Activated CD4-positive, CD25-positive, alpha-beta regulatory T cell treated with anti-CD3 and anti-CD28 coated beads, Interleukin-2, amount 50 U/mL, for 72 hours (primary cell): ENCODE measurements around the gene PDE4D.

Experiments used
- DNase-seq: peaks from one replicate; pipeline ENCODE4 v3.0.0; 2021

Gene PDE4D

DNA sequence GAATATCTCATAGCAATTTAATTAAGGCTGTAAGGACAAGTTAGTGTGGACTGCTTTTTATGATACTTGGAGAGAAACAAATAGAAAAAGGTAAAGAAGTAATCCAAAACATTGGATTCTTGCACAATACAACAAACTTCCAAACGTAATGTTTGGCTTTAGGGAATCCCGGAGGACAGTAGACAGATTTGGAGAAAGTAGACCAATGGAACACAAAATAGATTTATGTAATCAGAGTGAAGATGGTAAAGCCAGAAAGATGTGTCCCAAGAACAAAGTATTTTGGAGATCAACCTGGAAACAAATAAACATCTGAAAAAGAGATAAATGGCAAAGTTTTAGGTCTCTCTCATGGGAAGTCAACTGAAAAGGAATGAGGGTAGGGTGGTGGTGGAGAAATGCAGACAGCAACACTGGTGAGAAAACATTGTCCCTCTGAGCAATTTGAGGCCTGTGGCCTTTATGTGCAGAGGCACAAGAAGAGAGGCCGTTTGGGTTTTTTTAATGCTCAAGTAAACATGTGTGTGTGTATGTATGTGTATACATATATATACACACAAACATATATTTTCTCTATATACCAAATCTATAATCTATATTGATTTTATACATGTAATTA lies 620.6 kb downstream of the PDE4D start:
- no peak for DNase-seq

DNA sequence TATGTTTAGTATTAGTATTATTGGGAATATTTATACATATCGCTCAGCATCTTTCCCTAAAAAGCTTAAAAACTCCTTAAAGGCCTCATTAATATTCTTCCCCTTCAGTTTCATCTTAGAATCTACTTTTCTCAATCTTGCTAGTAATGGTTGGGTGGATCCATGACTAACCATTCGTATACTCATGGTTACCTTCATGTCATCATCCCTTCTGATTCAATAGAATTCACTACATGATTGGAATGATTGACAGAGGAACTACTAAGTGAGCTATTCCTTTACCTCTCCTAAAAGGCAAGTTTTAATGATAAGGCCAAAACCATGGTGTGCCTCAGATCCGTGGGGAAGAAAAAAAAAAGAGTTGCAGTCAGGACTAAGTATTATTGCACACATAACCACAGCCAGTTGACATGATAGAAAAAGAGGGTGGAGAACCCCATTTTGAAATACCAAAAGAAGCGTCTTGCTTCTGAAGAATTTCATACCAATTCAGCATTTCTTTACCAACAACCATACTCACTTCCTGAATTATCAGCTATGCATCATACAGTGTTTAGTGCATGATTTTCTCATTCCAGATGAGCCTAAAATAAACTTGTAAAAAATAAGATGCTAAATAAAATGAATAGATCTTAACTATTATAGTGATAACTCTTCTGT lies 624.6 kb downstream of the PDE4D start:
- no peak for DNase-seq

DNA sequence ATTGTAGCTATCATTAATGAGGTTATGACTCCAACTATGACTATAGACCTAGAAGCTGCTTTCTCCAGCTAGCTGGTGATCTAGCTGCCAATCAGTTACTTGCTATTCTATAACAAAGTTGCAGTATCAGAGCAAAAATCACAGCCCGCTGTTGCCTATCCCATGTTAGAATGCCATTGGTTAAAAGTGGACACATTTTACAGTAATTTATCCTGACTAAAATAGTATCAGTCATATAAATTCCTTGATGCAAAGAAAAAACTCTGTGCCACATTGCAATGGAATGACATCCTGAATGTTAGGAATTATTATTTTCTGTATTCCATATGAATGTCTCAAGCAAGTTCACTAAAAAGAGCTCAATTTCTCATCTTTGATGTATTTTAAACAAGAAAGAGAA lies 626.5 kb downstream of the PDE4D start:
- no peak for DNase-seq

DNA sequence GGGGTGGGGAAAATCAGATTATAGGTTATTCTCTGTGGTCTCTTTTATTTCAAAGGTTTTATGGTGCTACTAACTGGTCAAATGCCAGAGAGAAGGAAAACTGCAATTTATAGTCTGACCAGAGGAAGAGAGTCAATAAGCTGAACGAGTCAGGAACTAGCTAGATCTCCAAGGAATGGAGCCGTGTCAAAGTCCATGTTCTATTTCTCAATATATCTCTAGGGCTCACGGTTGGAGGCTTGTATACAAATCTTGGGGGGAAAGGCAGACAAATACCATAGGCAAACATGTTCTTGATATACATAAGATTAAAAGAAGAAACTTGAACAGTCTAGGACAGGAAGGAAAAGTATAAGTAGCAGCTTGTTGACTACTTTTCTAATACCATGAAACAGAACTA lies 627.1 kb downstream of the PDE4D start:
- DNase-seq, result no peak

DNA sequence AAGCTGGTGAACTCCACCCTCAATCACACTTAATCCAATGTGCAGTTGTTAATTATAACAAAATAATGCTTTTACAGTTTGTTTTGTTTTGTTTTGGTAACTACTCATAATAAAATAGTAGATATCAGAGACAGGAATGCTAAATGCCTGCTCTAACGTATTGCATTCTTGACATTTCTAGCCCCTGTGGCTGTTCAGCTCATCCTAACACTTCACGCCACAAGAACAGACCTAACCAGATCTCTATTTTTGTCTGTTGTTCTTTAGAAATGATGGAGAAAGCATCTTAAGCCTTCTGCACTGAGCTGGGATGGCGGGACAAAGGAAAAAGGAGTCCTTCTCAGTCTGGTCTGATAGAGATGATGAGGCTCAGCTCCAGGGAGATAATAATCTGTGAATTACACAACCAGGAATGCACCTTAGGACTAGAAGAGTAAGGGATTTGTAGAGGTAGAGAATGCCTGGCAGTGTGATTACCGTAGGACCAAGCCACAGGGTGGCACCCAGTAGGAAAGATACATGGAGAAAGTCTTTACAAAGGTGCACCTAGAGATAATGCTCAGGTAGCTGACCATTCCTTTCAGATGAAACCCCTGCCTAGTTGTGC lies 628.8 kb downstream of the PDE4D start:
- no peak for DNase-seq

DNA sequence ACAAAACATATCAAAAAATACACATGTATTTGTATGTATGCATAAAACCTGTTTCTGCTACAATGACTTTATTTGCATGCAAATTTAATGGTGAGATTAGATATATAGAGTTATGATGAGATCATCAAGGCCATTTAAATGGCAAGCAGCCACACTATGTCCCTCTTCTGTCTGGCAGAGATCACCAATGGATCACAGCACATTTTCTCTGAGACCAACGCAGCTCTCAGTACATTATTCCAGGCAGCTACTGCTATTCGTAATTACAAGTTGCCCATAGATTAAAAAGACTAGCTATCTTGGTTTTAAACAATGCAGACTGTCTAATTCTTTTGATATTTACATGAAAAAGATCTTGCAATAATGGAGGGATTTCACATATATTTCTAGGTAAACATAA lies 629.5 kb downstream of the PDE4D start:
- DNase-seq, result no peak

DNA sequence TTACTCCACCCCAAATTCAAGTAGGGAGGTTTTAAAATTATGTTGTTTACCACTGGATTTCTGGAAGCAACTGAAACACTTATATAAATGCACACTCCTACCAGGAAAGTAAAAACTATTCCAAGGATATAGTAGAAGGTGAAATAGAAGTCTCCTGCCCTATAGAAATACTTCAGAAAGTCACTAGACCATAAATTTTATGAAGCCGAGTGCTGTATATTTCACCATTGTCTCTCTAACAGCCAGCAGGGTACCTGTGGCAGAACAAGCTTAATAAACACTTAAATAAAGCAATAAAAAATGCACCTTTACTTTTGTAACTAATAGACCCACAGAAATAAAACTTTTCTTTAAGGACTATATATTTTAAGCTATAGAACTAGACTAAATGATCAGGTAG lies 631.6 kb downstream of the PDE4D start:
- DNase-seq, result no peak

DNA sequence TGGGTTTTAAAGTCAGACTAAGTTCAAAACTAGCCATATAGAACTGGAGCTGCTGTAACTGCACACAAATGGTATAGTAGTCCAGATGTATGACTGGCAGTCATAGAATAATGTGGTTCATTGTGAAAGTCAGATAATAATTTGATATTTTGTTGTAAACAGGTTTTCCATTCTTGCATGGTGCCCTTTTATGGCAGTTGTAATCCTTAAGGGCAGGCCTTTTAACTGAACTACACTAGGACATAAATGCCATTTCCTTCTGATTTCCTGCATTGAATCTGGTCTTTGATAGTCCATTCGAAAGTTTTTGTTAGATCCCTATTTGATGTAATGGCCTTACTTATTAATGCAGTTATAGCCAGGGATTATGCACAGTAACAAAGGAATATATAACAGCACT lies 632.6 kb downstream of the PDE4D start:
- DNase-seq, result no peak

DNA sequence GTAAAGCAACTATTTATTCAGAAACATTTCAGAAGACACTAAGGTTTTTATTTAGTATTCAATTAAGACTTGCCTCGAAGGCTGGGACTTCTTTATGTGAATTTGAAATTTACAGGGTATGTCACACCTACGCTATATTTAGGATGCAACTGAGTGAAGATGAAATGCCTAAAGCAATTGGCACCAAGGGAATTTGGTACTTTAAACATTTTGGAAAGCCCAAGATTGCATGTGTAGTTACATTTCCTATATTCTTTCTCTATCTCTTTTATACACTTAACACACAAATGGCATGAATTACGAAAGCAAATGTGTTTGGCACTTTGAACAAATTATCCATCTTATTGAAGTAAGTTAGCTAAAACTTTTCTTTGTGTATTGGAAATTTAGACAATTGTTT lies 633.3 kb downstream of the PDE4D start:
- DNase-seq, result no peak

DNA sequence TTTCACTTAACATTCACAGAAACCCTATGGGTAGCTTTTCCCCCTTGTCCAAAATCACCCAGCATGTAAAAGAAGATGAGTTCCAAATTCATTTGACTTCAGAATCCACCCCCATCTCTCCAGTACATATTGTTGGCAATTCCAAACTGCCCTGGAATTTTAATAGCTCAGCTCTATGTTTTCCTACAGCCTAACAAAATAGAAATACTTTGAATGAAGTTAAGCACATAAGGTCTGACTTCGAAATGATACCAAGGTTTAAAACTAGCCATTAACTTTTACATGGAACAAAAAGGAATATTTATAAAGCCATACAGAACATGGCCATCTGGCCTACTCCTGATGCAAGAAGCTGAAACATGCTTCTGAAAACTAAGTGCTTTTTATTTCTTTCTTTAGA lies 634.3 kb downstream of the PDE4D start:
- DNase-seq, result no peak

DNA sequence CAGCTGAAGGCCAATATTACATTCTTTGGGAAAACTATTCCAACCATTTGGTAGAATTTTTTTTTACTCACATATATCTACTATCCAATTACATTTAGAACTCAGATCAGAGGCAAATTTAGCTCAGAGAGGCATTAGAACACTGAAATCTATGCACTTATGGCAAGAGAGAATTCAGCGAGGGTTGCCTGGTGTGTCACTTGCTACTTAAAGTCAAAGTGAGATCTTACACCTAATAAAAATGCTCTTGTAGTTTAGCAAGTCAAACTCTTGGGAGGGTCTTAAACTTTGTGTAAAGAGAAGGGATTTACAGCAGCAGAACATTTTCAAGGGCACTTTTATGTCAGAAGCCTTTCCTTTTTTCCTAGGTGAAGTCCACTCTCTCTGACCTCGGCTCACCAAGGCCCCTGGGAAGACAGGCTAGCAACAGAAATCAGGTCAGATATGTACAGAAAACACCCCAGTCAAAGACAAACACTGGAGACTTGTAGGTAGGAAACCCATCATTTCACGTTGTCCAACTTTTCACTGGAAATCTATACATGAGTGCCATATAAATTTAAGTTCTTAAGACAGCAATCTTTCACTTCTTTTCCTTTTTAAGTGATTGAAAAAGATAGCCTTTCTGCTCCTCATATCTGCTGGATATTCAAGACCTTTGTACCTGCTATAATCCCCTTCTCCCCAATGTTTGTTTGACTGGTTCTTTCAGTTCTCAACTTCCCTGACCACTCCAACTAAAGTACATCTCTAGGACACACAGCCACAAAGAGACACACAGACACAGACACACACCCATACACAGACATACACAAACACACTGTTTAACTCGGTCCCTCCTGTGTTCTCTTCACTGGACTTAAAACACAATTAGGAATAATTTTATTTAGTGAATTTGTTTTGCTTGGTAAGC lies 635.8 kb downstream of the PDE4D start:
- no peak for DNase-seq

DNA sequence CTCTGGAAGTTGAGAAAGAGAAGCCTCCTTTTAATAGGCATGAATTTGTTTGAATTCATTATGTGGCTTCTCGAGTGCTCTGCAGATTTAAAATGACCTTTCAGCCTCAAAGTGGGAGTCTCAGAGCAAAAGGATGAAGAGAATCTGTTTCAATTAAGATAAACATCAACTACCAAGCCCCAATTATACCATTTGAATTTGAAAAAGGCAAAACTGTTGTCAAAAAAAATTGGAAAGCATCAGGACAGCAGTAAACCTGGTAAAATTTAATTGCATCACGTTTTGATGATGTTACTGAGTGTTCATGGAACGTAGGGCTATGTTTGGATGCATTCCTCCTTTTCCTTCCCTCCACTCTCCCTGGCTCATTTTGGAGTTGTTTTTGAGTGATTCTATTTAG lies 637.2 kb downstream of the PDE4D start:
- DNase-seq, result no peak

DNA sequence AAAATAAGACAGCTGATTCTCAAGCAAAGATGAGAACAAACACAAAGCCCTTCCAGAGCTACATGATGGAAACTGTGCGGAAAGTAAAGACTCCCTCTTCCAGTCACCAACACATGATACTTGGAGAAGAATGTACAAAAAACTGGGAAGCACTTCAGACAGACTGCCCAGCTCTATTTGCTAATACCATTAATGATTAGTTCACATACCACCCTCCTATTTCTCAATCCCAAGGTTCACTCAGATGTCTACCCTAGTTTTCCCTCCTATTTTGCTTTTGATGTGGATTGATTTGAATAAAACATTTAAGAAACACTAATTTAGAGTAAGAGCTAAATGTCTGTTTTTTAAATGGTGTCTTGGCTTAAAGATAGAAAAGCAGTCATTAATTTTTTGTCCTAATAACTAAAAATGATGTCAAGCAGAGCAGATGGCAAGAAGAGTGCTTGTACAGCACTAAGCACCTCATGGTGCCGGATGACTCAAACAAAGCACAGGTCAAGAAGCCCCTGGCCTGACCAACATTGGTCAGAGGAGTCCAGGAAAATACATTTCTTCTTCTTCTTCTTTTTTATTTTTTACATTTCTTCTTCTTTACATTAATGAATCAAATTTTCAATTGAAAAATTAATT lies 639.4 kb downstream of the PDE4D start:
- DNase-seq, result no peak

DNA sequence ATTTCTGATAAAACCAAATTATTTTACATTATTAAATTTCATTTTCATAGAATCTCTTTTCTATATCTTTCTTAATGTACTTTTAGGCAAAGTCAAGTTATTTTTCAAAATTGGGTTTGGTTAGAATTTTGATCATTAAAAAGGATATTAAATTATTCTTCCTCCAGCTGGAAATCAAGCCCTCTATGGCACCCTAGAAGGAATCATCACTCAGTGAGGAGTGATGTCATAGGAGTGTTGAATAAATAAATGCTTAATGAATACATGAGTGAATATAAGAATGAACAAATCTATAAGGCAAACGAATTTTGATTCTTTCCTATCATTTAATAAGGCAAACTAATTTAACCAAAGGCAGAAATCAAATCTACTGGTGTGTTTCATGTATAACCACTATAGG lies 639.9 kb downstream of the PDE4D start:
- no peak for DNase-seq

DNA sequence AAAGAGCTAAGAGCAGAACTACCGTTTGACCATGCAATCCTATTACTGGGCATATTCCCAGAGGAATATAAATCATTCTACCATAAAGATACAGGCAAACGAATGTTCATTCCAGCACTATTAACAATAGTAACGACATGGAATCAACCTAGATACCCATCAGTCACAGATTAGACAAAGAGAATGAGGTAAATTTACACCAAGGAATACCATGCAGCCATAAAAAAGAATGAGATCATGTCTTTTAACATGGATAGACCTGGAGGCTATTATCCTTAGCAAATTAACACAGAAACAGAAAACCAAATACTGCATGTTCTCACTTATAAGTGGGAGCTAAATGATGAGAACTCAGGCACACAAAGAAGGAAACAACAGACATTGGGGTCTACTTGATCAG lies 641.9 kb downstream of the PDE4D start:
- DNase-seq, result no peak

DNA sequence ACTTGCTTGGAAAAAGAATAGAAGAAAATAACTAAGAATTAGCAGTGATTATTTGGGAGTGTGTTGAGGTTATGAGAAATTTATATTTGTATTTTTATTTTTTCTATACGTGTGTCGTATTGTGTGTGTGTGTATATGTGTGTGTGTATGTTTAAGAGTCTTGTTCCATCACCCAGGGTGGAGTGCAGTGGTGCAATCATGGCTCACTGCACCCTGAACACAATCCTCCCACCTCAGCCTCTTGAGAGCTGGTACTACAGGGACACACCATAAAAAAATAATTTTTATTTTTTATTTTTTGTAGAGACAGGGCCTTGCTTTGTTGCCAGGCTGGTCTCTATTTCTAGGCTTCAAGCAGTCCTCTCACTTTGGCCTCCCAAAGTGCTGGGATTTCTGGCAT lies 643.8 kb downstream of the PDE4D start:
- no peak for DNase-seq

DNA sequence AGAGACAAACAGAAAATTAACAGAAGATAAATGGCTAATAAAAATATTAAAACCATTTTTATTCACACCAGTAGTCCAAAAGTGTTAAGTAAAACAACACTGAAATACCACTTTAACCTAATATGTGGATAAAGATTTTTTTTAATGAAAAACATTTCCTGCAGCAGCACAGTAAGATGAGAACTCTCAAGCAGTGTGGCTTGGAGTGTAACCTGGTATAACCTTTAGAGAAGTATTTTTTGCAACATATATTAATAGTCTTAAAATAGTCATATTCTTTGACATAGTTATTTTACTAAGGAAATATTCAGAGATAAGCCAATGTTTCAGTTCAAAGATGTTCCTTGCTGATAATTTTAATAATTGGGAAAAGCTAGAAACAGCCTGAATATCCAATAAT lies 644.4 kb downstream of the PDE4D start:
- no peak for DNase-seq

DNA sequence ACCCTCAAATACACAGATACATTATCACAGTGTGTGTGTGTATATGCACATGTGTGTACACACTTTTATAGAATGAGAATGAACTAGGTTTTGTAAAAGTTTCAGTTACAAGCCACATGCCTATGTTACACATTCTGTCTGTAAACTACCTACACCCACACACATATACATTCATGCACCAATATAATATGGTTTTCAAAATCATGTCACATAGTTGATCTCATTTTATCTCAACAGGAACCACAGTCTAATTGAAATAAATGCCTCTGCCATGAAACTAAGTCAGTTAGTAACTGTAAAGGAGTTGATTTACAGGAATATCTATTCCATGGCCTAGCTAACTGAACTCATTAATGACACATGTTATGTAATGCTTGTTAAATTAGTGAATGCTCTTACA lies 646.6 kb downstream of the PDE4D start:
- DNase-seq, result no peak

DNA sequence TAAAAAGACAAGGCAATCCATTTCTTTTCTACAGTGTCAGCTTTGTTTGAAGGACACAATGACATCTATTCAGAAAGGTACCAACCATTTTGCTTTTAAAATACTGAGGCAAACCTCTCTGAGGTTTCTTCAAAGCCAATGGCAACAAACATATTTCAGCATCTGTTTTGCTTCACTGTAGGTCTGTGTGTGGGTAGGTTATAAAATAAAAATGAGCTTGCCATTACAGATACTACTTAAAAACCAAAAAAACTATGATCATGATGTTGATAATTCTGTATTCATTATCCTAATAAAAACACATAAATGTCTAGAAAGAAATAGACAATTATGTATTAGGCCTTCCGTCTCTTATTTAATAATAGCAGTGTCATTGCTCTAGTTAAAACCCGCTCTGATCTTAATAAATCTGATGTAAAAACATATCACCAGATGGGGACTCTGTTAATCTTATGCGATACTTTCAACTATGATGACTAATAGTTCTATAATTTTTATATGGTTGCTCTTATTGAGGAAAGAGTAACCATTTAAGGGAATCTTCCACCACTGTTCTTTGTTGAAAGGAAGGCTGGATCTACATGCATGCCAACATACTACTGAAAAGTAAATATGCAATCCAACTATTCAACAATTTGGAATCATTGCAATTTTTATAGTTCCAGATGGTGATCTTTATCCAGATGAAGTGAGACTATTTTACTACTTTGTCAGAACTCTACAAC lies 647.2 kb downstream of the PDE4D start:
- DNase-seq, result no peak

DNA sequence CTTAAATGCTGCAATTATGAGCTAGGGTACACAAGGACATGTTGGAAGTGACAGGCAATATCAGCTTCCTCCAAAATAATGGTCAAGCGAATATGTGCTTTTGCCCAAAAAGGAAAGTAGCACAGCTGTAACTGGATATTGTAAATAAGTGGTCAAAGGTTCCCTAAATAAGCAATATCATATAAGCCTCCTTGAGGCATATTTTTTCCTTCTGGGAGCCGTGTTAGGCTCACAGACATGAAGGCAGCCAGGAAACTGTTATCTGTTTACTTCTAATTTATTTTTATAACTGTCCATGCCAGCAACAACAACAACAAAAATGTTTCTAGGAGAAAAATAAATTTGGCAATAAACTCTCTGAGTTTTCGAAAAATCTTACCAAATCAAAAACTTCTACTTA lies 648.3 kb downstream of the PDE4D start:
- DNase-seq, result no peak

DNA sequence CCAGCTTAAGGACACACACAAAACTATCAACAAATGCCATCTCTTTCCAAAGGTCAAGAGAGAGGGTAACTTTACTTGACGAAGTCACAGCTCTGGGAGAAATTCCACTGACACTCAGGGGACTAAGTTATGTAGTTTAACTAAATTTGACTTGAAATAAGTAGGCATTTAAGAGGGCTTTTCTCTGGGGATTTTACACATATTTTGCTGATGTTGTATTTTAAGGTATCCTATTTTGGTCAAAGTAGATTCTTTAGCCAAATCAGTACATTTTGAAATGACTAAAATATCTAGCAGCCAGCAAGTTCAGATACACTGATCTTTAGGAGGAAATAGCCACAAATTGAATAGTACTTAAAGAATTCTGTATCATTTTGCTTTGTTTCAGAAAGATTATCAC lies 652.0 kb downstream of the PDE4D start:
- no peak for DNase-seq

DNA sequence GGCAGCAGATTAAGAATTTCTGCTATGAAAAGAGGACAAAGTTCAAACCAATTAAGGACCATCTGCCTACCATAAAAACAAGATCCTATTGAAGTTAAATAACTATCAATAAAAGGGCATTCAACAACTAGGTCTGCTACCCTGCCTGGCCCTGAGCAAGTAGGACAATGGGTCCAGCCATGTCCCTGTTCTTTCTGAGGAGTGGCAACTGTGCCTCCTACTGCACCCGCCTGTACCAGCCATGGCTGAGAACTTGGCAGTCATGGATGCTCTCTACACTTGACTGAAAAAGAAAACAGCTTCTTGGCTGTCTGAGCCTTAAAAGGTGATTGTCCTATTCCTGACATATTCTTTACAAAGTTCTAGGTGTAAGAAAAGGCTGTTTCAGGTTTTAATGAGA lies 652.4 kb downstream of the PDE4D start:
- no peak for DNase-seq
